Tibial nerve (tissue), 4 donors: Measurements from ENCODE around the gene IFT57. TPM values are rescaled to one million over a fixed set of nuclear protein-coding genes. Genes with fewer than 3 reads are reported as not detected.

ENCODE experiments used
- DNase-seq, 2 donors: peaks; one replicate each; pipeline ENCODE4 v3.0.0-alpha.2; 2019; ENCODE audit warnings: low spot score in 2 of 2
- H3K27ac ChIP-seq, 4 donors: fragments of 200-600 bp; sonication (generic) in 3 of 4; one replicate each; pipeline ENCODE4 v1.5.1; 2017 to 2019; ENCODE audit warnings: mild to moderate bottlenecking in 1 of 4
- H3K27me3 ChIP-seq, 2 donors: fragments of 200-600 bp; sonication (generic) in 1 of 2; one replicate each; pipeline versions ENCODE4 v1.5.1 to v1.6.0; 2017 to 2019
- H3K36me3 ChIP-seq, 3 donors: fragments of 200-600 bp; sonication (generic); one replicate each; pipeline ENCODE4 v1.5.1; 2018 to 2019
- H3K4me1 ChIP-seq, 4 donors: fragments of 200-600 bp; sonication (generic) in 3 of 4; one replicate each; pipeline ENCODE4 v1.5.1; 2017 to 2019
- H3K4me3 ChIP-seq, 4 donors: fragments of 200-600 bp; sonication (generic) in 3 of 4; one replicate each; pipeline ENCODE4 v1.5.1; 2017 to 2019; ENCODE audit warnings: mild to moderate bottlenecking in 1 of 4, moderate library complexity in 1 of 4
- H3K9me3 ChIP-seq, 4 donors: fragments of 200-600 bp; sonication (generic) in 3 of 4; one replicate each; pipeline ENCODE4 v1.5.1; 2017 to 2019
- EP300 ChIP-seq, 2 donors: sonication (generic); formaldehyde crosslinking; IDR thresholded peaks; one replicate each; pipeline ENCODE4 v1.6.1; 2017; ENCODE audit warnings: antibody characterized with exemption in 2 of 2, mild to moderate bottlenecking in 1 of 2
- POLR2A ChIP-seq, 2 donors: fragments of 450-650 bp; IDR thresholded peaks; one replicate each; pipeline ENCODE4 v1.6.1; 2017; ENCODE audit warnings: antibody characterized with exemption in 2 of 2, mild to moderate bottlenecking in 2 of 2, moderate library complexity in 2 of 2
- WGBS, 2 donors: methylation state at CpG; one replicate each; pipeline ENCODE4 v1.1.5; 2018; 5-methylcytosine and 5-hydroxymethylcytosine counted together
- total RNA-seq, 4 donors: library from RNA; depleted of rRNA; stranded (reverse); fragments of >200 nt; gene quantifications; one replicate each; pipeline ENCODE4 v1.1.0, GENCODE V29; 2016
- TF ChIP-seq, protein P1 (sequence below), 5 experiments: fragments of 200-600 bp in 3 of 5; fragments of 450-650 bp in 2 of 5; sonication (generic) in 3 of 5; IDR thresholded peaks; one replicate each; pipeline ENCODE4 v1.5.1; 2016 to 2019; ENCODE audit warnings: antibody characterized with exemption in 5 of 5, mild to moderate bottlenecking in 3 of 5, moderate library complexity in 2 of 5

The IFT57 gene
- total RNA-seq, 4 donors from 2014 or later, result 49.6 to 97.1 (median 63.5) TPM

DNA sequence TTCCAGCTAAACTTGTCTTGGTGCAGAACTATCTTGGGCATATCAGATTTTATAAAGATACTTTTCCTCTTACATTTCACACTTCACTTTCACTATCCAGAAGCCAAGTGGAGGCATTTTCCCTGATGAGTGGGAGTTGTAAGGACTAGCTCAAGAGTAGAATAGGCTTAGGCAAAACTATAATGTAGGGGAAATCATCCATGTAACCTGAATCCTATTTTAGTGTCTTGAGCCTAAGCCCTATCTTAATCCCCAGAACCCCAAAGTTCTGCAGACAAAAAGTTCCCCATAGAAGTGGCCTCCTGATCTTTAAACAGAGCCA, 89.2 kb downstream of the IFT57 start:
- H3K4me3 ChIP-seq, result no peak overlapping the region
- no peaks in the 10 kb centered on the region for H3K9me3 ChIP-seq
- no peak for DNase-seq
- no peaks in the 10 kb centered on the region for H3K27me3 ChIP-seq
- TF ChIP-seq POLR2A (IDR thresholded peaks at IDR 0.05) (no peak), EP300 (IDR thresholded peaks at IDR 0.05) (no peak)
- TF ChIP-seq, protein P1, sequence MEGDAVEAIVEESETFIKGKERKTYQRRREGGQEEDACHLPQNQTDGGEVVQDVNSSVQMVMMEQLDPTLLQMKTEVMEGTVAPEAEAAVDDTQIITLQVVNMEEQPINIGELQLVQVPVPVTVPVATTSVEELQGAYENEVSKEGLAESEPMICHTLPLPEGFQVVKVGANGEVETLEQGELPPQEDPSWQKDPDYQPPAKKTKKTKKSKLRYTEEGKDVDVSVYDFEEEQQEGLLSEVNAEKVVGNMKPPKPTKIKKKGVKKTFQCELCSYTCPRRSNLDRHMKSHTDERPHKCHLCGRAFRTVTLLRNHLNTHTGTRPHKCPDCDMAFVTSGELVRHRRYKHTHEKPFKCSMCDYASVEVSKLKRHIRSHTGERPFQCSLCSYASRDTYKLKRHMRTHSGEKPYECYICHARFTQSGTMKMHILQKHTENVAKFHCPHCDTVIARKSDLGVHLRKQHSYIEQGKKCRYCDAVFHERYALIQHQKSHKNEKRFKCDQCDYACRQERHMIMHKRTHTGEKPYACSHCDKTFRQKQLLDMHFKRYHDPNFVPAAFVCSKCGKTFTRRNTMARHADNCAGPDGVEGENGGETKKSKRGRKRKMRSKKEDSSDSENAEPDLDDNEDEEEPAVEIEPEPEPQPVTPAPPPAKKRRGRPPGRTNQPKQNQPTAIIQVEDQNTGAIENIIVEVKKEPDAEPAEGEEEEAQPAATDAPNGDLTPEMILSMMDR (IDR thresholded peaks at IDR 0.05), result no peak
- H3K27ac ChIP-seq, result no peak overlapping the region
- no peaks in the 10 kb centered on the region for H3K4me1 ChIP-seq
- H3K36me3 ChIP-seq, result no peaks in the 10 kb centered on the region

DNA sequence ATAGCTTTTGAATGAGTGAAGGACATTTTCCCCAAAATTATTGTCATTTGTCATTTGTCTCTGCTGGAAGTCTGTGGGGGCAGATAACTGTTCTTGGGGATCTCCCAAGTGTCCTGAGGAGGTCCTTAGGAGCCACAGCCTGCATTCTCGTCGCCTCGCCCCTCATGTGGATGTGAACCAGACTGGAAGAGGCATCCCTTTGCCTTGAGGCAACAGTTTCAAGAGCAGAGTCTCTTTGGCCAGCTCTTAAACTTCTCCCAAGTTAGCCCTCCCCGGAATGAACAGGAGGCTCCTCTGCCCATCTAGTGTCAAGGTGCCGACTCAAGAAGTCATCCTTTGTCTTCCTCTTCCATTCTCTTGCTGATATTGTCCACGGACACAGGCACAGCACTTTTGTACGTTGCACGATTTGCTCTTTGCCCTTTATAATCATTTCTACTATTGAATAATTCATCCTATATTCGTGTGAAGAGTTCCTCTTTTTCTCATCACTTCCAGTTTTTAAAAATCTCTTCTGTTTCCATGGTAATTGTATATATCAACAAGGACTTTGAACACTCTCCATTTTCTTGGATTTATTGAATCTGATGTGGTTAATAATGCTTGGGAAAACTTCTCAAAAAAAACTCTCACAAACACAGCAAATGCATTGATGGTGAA, 90.6 kb downstream of the IFT57 start:
- H3K4me3 ChIP-seq, result no peak overlapping the region
- no peak for TF ChIP-seq POLR2A (IDR thresholded peaks at IDR 0.05)
- TF ChIP-seq, protein P1 (IDR thresholded peaks at IDR 0.05), result no peak
- no peak for TF ChIP-seq EP300 (IDR thresholded peaks at IDR 0.05)

DNA sequence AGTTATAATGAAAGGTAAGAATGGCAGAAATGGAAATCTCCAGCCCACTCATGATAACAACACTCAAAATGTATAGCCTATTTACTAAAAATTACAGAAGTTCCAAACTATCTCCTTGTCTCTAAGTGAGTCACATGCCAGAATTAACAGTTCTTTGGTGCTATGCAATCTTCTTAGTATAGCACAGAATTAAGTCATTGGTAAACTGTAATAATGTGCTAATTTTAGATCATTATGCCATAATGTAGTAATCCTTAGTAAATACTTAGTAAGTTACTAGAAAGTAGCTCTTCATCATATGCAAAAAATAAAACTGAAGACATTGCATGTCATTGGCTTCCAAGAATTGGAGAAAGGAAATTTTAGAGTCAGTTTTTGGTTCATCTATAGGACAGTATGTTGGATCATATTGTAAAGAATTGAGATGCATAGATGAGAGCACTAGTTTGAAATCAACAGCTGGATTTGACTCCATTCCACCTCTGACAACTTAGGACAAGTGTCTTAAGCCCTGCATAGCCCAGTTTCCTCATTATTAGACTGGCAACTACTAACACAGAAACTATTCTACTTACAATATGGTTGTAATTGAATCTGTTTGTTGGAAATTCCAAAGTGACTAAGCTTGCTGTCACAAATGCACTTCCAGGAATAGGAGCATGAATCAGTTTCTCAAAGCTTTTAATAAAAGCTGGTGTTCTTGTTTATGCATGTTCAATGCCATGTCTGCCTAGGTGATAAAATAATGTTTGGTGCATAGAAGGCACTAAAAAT, 91.3 kb downstream of the IFT57 start:
- Histone ChIP-seq H3K4me1 (no peaks in the 10 kb centered on the region), H3K36me3 (no peaks in the 10 kb centered on the region), H3K27me3 (no peaks in the 10 kb centered on the region), H3K4me3 (no peak overlapping the region), H3K27ac (no peak overlapping the region), H3K9me3 (no peaks in the 10 kb centered on the region)
- DNase-seq, result no peak
- TF ChIP-seq EP300 (IDR thresholded peaks at IDR 0.05) (no peak), POLR2A (IDR thresholded peaks at IDR 0.05) (no peak)
- TF ChIP-seq, protein P1 (IDR thresholded peaks at IDR 0.05), result no peak

More for the DNA sequence above, 90.6 kb downstream of the IFT57 start:
- H3K36me3 ChIP-seq, result no peaks in the 10 kb centered on the region
- H3K27me3 ChIP-seq, result no peaks in the 10 kb centered on the region
- no peak for DNase-seq
- no peaks in the 10 kb centered on the region for H3K4me1 ChIP-seq
- 74 to 75% methylated on average over 9 of the region's 9 CpGs for WGBS, 2 donors
- no peaks in the 10 kb centered on the region for H3K9me3 ChIP-seq
- H3K27ac ChIP-seq, result no peak overlapping the region

DNA sequence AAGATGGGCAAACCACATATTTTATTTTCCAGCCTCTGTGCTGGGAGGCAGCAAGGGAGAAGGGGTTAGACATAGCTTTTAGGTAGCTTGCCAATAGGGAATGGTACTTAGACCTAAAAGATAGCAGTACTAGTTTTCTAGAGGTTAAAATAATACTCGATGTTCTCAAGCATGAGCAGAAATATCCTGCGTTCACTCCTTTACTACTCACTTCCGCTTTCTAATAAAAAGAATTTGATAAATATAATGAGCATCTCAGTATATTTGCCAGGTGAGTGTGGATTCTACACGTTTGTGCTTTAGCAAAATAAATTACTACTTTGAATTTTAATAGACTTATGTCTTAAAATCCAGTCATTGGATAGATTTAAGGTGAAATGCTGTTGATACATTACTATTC, 92.0 kb downstream of the IFT57 start:
- no peak for TF ChIP-seq POLR2A (IDR thresholded peaks at IDR 0.05)
- TF ChIP-seq EP300 (IDR thresholded peaks at IDR 0.05), result no peak
- TF ChIP-seq, protein P1 (IDR thresholded peaks at IDR 0.05), result no peak
- H3K9me3 ChIP-seq, result no peaks in the 10 kb centered on the region
- no peaks in the 10 kb centered on the region for H3K27me3 ChIP-seq
- no peaks in the 10 kb centered on the region for H3K4me1 ChIP-seq
- no peak overlapping the region for H3K4me3 ChIP-seq
- no peak for DNase-seq
- no peak overlapping the region for H3K27ac ChIP-seq
- H3K36me3 ChIP-seq, result no peaks in the 10 kb centered on the region
- 79 to 86% methylated on average over 4 of the region's 4 CpGs for WGBS, 2 donors

DNA sequence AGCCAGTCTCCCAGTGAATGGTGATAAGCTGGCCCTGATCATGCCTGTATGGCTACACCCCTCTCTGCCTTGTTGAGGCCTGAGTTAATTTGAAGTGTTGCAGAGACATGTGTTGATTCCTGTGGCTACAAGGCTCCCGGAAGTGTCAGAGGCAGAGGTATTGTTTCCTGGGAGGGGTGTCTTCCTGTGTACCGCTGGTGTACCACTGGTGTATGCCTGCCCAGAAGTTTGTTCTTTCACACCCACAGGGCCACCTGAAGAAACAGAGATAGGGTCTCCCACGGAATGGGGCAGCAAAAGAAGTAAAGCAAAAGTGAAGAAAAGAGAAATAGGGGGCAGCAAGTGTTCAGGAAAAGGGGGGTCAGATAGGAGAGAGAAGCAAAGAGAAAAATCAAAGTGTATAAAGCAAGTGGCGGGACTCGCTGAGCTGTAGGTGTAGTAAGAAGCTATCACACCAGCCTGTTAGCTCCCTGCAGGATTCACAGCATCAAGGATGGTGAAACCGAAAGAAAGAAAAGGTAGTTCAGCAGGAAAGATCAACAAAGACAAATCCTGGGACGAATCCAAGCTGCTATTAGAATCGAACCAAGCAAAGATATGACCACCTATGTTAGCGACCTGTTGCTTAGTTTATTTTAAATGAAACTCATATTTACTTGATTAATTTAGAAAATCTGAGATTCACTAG, 94.8 kb downstream of the IFT57 start:
- peak overlapping the region in 1 of 4 donors; percentile 46 for H3K27ac ChIP-seq
- no peaks in the 10 kb centered on the region for H3K36me3 ChIP-seq
- no peak for DNase-seq
- H3K4me3 ChIP-seq, result no peak overlapping the region
- no peak for TF ChIP-seq POLR2A (IDR thresholded peaks at IDR 0.05)
- no peak for TF ChIP-seq EP300 (IDR thresholded peaks at IDR 0.05)
- TF ChIP-seq, protein P1 (IDR thresholded peaks at IDR 0.05), result no peak
- 76 to 80% methylated on average over 9 of the region's 9 CpGs for WGBS, 2 donors
- H3K27me3 ChIP-seq, result no peaks in the 10 kb centered on the region
- peaks cover 0 to 10% (median 4%) of the 10 kb centered on the region in 4 donors for H3K4me1 ChIP-seq
- H3K9me3 ChIP-seq, result no peaks in the 10 kb centered on the region
